Measurements from ENCODE around the gene B3GNT4. TPM values are rescaled to one million over a fixed set of nuclear protein-coding genes. Genes with fewer than 3 reads are reported as not detected.

Gene B3GNT4
- total and polyA plus RNA-seq, 2 of the 13 experiments (the other 11 are each of a cell fraction or from before 2014, with no cell fraction given): 0.04 to 0.21 TPM

DNA sequence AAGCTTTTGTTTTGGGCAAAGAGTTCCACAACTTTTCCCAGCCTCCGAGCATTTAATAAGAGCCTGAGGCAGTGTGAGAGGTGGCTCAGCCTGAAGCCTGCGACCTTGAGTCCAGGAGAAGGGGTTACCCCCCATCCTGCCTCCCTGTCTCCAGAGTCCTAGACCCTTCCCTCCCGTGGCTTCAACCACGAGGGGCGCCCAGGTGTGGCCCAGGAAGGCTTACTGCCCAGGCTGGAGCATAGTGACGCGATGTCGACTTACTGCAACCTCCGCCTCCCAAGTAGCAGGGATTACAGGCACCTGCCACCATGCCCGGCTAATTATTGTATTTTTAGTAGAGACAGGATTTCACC lies 19.9 kb upstream of the B3GNT4 start:
- H3K4me1 ChIP-seq (ENCODE audit: insufficient read depth, low read length): peaks cover 20% of the 10 kb centered on the region
- no peaks in the 10 kb centered on the region for H3K9me3 ChIP-seq (ENCODE audit: low read length)
- H3K79me2 ChIP-seq (ENCODE audit: insufficient read depth, low read length): no peaks in the 10 kb centered on the region
- ChIA-PET CTCF (ENCODE audit: low intra/inter-chr PET ratio, low total read pairs) (no interaction called here), POLR2A (no interaction called here)
- no peaks in the 10 kb centered on the region for H3K36me3 ChIP-seq (replicated peaks in 1 of 2; ENCODE audit: control insufficient read depth in 1 of 2, insufficient read depth in 2 of 2, low read length in 2 of 2)
- H4K20me1 ChIP-seq (ENCODE audit: insufficient read depth, low read length): no peaks in the 10 kb centered on the region
- BruUV-seq (replicated peaks): no TSS peak
- peak overlapping the region; percentile 47; the same call in 1 of the 2 replicates for H3K4me2 ChIP-seq (ENCODE audit: low read depth, low read length)
- no peak overlapping the region for H2AFZ ChIP-seq (ENCODE audit: low read length)
- ATAC-seq: no peak
- intact Hi-C loops (cut with micrococcal nuclease; ENCODE audit: unreplicated experiment): no loop called here
- H3K4me3 ChIP-seq (replicated peaks in 1 of 3; ENCODE audit: insufficient read depth in 1 of 3, low read depth in 2 of 3, low read length in 3 of 3): peak overlapping the region in 2 of 3 experiments; percentile 46 to 55; a peak in 2 of 6 replicates
- H3K27ac ChIP-seq (ENCODE audit: extremely low read length, insufficient read depth, low read length): no peak overlapping the region
- in situ Hi-C loops (cut with HindIII; ENCODE audit: extremely low pct_ligation_motif_present, low pct_unique_long_range_greater_than_20kb): loop anchor here (10.0 kb wide), 1 partner anchor 129 kb away; no protein-coding TSS in a partner anchor
- H3K9ac ChIP-seq (ENCODE audit: insufficient read depth, low read depth, low read length): no peak overlapping the region
- DNase-seq (ENCODE audit: low spot score): no peak
- peaks cover 0 to 22% of the 10 kb centered on the region in 2 experiments; a peak in 2 of 5 replicates for H3K27me3 ChIP-seq (ENCODE audit: control insufficient read depth in 1 of 2, insufficient read depth in 2 of 2, low read length in 2 of 2)
- FAIRE-seq: no peak
- WGBS (ENCODE audit: low lambda C conversion rate): 54% methylated on average over 9 of the region's 10 CpGs
- TF ChIP-seq ZBTB42 (CRISPR knock-in tag; IDR thresholded peaks at IDR 0.05): no peak
- no peak for TF ChIP-seq AKAP8 (CRISPR knock-in tag; IDR thresholded peaks at IDR 0.05)
- no peak for TF ChIP-seq TAF1 (CRISPR knock-in tag; IDR thresholded peaks at IDR 0.05)
- TF ChIP-seq MAF1 (CRISPR knock-in tag; IDR thresholded peaks at IDR 0.05; ENCODE audit: borderline replicate concordance): no peak
- TF ChIP-seq, protein P1, sequence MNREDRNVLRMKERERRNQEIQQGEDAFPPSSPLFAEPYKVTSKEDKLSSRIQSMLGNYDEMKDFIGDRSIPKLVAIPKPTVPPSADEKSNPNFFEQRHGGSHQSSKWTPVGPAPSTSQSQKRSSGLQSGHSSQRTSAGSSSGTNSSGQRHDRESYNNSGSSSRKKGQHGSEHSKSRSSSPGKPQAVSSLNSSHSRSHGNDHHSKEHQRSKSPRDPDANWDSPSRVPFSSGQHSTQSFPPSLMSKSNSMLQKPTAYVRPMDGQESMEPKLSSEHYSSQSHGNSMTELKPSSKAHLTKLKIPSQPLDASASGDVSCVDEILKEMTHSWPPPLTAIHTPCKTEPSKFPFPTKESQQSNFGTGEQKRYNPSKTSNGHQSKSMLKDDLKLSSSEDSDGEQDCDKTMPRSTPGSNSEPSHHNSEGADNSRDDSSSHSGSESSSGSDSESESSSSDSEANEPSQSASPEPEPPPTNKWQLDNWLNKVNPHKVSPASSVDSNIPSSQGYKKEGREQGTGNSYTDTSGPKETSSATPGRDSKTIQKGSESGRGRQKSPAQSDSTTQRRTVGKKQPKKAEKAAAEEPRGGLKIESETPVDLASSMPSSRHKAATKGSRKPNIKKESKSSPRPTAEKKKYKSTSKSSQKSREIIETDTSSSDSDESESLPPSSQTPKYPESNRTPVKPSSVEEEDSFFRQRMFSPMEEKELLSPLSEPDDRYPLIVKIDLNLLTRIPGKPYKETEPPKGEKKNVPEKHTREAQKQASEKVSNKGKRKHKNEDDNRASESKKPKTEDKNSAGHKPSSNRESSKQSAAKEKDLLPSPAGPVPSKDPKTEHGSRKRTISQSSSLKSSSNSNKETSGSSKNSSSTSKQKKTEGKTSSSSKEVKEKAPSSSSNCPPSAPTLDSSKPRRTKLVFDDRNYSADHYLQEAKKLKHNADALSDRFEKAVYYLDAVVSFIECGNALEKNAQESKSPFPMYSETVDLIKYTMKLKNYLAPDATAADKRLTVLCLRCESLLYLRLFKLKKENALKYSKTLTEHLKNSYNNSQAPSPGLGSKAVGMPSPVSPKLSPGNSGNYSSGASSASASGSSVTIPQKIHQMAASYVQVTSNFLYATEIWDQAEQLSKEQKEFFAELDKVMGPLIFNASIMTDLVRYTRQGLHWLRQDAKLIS (CRISPR knock-in tag; IDR thresholded peaks at IDR 0.05): no peak
- TF ChIP-seq RAD51 (IDR thresholded peaks at IDR 0.05; ENCODE audit: borderline replicate concordance): no peak
- TF ChIP-seq ZSCAN21 (CRISPR knock-in tag; IDR thresholded peaks at IDR 0.05; ENCODE audit: borderline replicate concordance): no peak
- TF ChIP-seq, protein P2, sequence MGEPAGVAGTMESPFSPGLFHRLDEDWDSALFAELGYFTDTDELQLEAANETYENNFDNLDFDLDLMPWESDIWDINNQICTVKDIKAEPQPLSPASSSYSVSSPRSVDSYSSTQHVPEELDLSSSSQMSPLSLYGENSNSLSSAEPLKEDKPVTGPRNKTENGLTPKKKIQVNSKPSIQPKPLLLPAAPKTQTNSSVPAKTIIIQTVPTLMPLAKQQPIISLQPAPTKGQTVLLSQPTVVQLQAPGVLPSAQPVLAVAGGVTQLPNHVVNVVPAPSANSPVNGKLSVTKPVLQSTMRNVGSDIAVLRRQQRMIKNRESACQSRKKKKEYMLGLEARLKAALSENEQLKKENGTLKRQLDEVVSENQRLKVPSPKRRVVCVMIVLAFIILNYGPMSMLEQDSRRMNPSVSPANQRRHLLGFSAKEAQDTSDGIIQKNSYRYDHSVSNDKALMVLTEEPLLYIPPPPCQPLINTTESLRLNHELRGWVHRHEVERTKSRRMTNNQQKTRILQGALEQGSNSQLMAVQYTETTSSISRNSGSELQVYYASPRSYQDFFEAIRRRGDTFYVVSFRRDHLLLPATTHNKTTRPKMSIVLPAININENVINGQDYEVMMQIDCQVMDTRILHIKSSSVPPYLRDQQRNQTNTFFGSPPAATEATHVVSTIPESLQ (CRISPR knock-in tag; conservative IDR thresholded peaks at IDR 0.05): no peak
- no peak for TF ChIP-seq ZNF790 (CRISPR knock-in tag; IDR thresholded peaks at IDR 0.05; ENCODE audit: borderline replicate concordance)
- TF ChIP-seq LBX2 (CRISPR knock-in tag; IDR thresholded peaks at IDR 0.05; ENCODE audit: borderline replicate concordance): no peak
- TF ChIP-seq ISL2 (CRISPR knock-in tag; IDR thresholded peaks at IDR 0.05): no peak
- no peak for TF ChIP-seq RAD21 (CRISPR knock-in tag; IDR thresholded peaks at IDR 0.05)
- no peak for TF ChIP-seq HOXA3 (CRISPR knock-in tag; IDR thresholded peaks at IDR 0.05)
- no peak for TF ChIP-seq RBAK (CRISPR knock-in tag; IDR thresholded peaks at IDR 0.05)
- no peak for TF ChIP-seq ZNF709 (CRISPR knock-in tag; IDR thresholded peaks at IDR 0.05)
- no peak for TF ChIP-seq SKIL (CRISPR knock-in tag; IDR thresholded peaks at IDR 0.05; ENCODE audit: borderline replicate concordance)
- no peak for TF ChIP-seq LCORL (IDR thresholded peaks at IDR 0.05)
- TF ChIP-seq LCORL (CRISPR knock-in tag; IDR thresholded peaks at IDR 0.05): no peak

All from HepG2 (cell line).